SK-N-DZ (cell line): ENCODE measurements around the gene UBP1.
"Not testable (repeated sequence)": the region's sequence is repeated elsewhere in the genome, so short reads cannot be mapped to it uniquely, and the experiment has no call there.

Experiments
- DNase-seq: peaks from one replicate; pipeline ENCODE4 v3.0.0-alpha.2; 2015; ENCODE audit warnings: low spot score

Gene UBP1

DNA sequence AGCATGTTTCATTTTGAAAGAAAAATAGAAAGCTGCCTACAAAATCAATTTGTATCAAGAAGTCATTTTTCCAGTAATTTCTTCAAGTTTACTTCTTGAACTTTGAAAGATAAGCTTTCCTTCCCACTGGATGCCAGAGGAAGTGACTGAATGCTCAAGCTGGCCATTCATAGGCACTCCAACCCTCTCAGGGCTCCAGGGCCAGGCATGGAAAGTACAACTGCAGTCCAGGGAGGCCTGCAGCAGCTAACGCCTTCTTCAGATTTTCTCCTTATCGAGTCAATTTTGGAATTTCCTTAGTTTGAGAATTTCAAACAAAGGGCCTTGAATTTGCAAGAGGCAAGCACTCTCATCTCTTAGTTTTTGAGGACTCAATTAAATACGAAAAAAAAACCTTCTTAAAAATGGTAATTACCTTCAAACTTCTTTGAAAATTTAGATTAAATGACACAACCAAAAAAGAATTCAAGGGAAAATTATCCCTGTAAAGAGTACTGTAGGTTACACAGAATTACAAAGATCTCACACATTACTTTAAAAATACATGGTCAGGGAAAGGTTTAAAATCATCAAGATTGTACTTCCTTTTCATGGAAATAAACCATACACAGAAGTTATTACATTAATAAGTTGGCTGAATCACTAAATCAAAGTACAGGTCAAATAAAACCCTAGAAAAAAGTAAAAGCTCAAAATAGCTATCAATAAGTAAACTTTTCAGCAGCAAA, 2.5 kb downstream of the UBP1 start:
- DNase-seq: no peak

DNA sequence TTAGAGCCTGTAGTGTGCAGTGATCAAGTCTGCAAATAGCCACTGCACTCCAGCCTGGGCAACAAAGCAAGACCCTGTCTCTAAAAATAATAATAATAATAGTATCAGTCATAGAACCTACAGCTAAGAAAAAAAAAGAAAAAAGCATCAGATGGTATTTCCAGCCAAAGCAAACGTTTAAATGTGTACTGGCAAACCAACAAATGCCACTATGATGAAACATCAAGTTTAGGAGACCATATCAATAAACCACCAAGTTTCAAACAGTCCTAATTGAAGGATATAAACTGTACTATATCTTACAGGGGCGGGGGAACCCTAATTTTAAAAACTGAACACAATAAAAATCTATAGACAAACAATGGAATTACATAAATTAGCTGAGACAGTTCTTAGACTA, 6.4 kb downstream of the UBP1 start:
- DNase-seq: no peak

DNA sequence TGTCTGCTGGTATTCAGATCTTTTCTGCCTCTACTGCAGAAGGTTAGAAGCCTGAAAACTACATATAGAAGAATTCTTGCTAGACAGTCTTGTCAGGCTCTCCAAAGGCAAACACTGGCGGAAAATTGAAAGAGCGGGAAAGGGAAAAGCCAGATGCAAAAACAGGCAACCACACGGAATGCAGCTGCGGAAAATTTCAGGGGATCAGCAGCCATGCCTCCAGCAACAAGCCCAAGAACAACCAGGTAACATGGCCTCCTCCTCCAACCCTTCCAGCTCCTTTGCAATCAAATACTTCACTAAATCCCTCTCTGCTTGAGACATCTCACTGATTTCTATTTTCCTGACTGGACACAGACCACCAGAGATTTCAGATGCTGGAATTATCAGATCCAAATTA, 9.6 kb downstream of the UBP1 start:
- no peak for DNase-seq

DNA sequence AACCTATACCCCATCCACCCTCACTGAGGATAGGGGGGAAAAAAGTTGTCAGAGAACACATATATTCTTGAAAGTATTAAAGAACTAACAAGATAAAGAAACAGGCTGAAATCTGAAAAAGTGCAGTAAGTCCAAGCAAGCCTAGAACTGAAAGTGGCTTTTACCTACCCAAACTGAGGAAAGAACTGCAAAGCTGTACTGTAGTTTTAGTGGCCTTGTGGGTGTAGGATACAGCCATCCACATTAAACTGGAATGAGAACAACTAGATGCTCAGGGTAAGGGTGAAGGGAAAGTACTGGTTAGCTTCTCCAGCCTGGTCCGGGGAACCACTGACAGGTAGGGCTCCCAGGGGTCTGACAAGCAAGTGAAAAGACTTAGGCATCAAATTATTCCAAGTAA, 10.1 kb downstream of the UBP1 start:
- no peak for DNase-seq

DNA sequence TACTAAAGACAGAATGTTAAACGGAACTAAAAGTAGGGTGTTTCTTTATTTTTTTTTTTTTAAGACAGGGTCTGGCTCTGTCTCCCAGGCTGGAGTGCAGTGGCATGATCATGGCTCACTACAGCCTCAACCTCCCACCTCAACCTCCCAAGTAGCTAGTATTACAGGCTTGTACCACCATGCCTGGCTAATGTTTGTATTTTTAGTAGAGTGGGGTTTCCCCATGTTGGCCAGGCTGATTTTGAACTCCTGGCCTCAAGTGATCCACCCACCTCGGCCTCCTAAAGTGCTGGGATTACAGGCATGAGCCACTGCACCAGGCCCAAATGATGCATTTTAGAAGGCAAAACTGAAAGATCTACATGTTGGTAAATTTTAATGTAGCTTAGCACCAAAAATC, 10.9 kb downstream of the UBP1 start:
- not testable (repeated sequence) for DNase-seq

DNA sequence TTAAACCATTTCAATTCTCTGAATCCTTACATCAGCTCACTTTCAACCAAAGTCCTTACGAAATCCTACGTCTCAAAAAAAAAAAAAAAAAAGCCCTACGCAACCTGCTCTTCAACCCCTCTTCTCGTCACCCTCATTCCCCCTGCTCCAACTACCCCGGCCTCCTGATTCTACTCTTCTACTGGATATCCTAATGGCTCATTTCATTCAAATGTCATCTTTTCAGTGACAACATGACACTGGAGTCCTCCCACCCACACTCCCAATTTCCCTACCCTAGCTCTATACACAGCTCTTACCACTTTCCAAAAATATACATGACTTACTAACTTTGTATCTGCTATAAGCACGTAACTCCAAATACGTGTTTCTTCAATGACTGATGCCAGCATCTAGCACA, 11.5 kb downstream of the UBP1 start:
- DNase-seq: no peak

DNA sequence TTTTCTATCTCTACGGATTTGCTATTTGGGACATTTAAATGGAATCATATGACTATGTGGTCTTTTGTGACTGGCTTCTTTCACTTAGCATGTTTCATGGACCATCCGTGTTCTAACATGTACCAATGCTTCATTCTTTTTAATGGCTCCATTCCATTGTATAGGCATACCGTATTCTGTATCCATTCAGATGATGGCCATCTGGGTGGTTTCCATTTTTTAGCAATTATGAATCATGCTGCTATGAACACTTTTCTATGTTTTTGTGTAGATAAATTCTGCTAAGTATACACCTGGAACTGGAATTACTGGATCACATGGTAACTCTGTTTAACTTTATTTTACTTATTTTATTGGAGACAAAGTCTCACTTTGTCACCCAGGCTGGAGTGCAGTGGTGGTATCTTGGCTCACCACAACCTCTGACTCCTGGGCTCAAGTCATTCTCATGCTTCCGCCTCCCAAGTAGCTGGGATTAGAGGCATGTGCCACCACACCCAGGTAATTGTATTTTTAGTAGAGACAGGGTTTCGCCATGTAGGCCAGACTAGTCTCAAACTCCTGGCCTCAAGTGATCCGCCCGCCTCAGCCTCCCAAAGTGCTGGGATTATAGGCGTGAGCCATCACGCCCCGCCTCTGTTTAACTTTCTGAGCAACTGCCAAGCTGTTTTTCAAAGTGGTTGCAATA, 13.4 kb downstream of the UBP1 start:
- no peak for DNase-seq

DNA sequence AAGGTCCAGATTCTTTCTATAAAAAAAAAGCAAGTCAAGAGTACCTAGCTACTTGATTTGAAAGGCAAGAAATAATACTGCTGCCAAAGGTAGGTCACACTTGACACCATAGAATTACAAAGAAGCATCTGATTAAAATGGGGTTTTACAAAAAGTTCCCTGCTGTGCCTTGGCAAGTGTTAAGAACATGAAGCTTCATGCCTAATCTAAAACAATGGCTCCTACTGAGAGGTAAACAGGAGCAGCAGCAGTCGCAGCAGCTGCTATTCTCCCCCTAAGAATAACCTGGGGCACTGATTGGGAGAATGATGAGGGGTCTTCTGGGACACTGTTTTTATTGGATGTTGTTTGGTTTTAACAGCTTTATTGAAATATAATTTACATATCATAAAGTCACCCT, 14.1 kb downstream of the UBP1 start:
- DNase-seq: no peak

DNA sequence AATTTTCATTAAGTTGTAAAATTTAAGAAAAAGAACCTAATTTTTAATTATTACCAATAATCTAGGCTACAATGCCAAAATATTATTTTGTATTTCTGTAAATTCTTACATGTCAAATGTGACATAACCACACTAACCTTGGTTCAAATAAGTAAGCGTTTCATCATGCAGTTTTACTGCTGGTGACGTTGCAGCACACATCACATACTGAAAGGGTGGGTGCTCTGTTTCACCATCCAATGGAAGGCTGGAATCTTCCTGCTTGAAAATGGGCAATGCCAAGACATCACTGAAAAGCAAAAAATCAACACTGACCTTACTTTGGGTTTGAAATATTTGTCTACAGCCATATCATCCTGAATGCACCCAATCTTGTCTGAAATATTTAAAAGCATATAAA, 14.8 kb downstream of the UBP1 start:
- DNase-seq: no peak

DNA sequence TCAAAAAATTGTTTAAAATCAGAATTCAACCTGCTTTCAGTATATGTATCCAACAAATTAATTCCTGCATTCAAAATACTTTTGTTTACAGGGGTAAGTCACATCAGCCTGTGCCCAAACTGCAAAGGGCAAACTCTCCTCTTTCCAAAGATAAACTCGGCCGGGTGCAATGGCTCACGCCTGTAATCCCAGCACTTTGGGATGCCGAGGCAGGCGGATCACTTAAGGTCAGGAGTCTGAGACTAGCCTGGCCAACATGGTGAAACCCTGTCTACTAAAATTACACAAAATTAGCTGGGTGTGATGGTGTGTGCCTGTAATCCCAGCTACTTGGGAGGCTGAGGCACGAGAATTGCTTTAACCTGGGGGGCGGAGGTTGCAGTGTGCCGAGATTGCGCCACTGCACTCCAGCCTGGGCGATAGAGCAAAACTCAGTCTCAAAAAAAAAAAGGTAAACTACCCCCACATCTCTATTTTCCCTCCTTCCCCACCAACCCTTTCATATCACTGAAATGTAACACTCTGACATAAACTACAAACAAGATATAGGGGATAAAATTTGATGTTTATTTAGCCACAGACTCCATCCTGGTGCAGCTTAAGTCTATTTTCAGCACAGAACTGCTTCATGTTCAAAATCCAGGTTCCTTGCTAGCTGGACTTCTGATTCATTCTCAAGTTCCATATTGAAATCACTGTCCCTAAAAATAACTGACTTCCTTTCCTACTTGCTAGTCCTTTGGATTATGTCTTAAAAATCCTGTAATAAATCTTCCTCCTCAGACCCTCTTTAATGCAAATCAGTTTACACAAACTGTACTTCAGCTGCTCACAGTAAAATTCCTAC, 15.4 kb downstream of the UBP1 start:
- DNase-seq: no peak

DNA sequence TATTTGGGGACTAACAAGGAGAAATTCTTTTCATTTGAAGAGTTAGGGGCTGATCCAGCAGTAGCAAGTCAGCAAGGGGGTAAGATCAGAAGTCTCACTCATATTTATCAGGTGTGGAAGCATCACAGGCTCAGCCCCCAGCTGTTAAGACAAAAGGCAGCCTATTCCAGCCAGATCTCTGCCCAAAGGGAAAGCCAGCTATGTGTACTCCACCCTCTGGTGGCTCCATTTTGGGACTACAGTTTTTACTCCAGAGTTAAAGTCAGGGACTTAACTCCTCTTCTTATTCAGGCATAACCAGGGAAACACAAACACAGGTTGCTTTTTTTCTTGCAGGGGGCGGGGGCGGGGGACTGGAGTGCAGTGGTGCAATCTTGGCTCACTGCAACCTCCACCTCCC, 19.2 kb downstream of the UBP1 start:
- no peak for DNase-seq

DNA sequence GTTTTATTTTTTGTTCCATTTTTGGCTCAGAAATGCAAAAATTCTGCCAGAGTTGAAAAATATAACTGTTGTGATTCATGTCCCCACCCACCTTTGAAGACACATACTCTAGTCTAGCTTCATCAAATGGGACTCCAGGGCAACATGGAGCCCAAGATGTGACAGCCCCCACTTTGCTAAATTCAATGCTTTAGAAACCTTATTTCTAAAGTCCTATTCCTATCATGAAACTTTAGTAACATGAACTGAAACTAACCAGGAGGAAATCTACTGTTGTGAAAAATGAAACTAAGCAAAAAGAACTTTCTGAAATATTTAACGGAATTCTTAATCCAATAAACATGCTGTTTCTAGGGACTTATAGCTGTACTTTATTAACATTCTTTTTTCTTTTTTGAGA, 20.3 kb downstream of the UBP1 start:
- no peak for DNase-seq

DNA sequence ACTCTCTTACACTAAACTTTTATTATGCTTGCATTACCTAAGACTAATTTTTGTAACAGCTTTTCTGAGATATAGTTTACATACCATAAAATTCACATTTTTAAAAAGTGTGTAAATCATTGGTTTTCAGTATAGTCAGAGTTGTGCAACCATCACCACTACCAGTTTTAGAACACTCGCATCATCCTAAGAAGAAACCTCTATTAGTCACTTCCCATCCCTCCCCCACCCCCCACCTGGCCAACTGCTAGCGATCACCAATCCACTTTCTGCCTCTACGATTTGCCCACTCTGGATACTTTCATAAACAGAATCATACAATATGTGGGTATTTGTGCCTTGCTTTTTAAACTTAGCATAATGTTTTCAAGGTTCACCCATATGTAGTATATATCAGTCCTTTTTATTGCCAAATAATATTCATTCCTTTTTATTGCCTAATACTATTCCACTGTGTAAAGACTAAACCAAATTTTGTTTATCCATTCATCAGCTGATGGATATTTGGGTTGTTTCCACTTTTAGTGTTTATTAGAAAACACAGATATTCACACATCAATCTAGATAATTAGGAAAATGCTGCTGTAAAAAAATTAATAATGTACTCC, 23.0 kb downstream of the UBP1 start:
- DNase-seq: no peak

DNA sequence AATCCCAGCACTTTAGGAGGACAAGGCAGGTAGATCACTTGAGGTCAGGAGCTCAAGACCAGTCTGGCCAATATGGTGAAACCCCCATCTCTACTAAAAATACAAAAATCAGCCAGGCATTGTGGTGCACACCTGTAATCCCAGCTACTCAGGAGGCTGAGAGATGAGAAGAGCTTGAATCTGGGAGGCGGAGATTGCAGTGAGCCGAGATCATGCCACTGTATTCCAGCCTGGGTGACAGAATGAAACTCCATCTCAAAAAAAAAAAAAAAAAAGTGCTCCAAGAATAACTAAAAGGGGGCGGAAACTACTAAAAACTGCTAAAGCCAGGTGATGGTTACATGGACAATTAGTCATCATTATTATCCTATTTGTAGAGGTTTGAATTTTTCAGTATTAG, 29.4 kb downstream of the UBP1 start:
- DNase-seq: not testable (repeated sequence)

DNA sequence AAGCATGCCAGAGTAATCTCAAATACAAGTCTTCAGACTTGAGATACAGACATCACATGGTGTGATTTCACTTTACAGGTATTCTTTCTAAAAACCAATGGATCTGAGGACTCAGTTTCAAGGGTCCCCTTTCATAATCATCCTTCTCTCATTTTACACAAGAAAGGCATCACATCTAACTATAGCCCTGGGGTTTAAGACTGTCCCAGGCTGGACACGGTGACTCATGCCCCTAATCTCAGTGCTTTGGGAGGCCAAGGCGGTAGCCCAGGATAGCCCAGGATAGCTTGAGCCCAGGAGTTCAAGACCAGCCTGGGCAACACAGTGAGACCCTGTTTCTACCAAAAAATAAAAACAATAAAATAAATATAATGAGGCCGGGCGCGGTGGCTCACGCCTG, 36.4 kb downstream of the UBP1 start:
- no peak for DNase-seq

DNA sequence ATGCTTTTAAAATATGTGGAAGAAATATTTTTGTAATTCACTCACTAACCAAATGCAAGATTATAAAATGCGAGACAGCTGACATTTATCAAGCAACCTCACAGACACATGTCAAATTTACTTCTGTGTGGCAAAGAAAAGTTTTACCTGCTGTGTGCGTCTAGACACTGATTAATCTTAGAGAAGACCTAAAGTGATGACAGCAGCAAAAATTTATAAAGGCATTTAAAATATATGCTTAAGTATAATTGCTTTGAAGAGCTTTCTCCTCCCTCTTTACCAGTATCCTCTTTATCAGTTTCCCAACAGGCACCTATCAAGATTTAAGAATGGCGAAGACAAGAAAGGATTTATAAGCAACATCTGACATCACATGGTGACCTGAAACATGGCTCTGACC, 37.3 kb downstream of the UBP1 start:
- no peak for DNase-seq

DNA sequence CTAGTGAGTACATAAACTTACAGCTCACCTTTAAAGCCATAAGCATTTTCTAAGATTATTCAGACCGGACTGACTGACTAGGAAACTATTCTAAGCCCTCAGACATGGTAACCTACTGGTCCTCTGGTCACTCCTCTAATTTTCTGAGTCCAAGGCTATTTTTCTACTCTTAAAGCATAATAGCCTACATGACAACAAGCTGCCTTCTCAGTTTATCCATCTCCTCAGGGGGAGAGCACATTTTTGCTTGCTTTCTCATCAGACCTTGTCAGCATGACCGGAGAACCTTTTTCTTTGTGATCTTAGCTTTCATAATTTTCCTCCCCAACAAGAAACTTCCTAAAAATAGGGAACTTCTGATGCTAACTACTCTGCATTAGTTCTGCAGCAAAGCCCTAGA, 38.4 kb downstream of the UBP1 start:
- no peak for DNase-seq

DNA sequence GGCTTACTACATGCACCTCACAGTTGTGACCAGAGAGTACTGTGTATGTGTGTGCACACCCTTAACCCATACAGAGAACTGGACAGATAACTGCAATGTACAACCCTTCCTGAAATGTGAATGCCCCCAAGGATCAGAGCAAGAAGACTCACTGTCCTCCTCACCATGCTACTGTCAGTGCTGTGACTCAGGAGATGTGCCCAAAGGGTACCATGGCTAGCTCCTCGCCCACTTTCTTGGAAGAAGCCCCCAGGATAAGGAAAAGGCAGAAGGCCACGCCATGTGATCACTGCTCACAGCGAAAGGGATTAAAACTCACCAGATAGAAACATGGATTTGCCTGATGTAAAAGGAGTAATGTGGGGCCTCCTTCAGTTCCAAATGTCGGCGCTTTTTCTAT, 41.8 kb downstream of the UBP1 start:
- DNase-seq: no peak

DNA sequence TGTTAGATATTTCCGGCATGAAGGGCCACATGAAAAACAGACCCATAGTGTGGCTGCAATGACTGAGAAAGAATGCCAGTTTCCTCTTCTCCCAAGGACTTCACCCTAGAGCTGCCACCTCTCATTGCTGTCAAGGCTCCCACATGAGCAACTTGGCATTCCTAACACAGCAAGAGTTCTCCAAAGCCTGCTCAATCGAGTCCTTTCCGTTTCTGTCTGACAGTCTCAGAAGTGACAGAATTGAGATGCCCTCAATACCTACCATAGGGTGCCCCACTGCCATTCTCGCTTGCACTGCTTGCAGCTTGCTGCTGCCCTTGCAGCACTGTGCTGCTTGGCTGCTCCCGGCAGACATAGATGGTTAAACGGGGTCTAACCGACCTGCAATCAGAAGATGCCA, 44.3 kb downstream of the UBP1 start:
- DNase-seq: no peak

DNA sequence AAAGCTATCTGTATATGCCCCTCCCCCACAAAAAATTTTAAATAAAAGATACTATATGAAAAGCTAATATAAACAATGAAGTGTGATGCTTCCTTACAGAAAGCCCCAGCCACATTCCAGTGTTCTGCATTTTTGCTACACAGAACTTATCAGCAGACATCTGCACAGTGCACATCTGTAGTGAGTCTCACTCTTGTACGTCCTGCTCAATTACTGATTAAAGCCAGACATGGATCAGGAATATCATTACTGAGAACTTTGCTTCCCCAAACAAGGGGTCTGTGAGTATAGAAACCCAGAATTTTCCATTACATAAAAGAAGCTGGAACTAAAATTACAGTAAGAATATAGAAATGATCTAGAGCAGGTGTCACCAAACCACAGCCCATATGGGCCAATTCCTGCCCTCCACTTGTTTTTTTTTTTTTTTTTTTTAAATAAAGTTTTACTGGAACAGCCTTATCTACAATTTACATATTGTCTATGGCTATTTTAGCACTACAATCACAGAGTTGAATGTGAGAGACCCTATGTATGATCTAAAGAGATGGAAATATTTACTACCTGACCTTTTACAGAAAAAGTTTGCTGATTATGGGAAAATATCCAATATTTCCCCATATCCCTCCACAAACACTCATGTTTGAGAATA, 45.7 kb downstream of the UBP1 start:
- DNase-seq: peak; percentile 83

DNA sequence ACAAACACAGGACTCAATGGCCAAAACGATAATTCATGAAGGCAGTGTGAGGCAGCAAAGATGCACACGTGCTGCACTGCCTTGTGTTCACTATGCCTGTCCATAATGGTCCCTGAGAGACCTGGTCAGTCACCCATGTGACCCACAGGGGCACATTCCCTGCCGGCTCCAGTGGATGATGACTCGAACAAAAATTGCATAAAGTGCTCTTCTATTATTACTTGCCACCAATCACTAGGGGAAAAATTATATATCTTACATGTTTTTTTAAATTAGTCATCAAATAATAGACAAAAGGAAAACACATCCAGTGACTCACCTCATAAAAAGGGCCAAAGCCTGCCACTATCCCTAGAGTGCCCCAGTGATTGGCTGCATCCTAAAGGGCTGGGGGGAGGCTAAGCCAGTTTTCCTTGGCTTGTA, 47.5 kb downstream of the UBP1 start:
- no peak for DNase-seq

DNA sequence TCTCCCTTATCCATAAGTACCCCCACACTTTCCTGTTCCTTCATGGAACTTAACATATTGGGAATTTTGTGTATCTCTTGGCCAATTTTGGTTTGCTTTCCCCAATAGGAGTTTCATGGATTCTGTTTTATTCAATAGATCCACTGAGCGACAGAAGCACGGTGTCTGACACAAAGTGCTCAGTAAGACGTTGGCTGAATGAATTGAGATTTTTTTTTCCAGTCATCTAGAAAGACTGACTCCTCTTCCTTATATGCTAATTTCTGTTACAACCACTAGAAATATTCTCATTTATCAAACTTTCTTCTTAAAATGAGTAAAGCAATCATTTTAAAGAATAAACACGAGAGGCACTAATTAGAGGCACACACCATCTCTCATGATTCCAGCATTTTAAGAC, 48.1 kb downstream of the UBP1 start:
- DNase-seq: no peak
